ENCODE data around the gene MAN1C1. TPM values are rescaled to one million over a fixed set of nuclear protein-coding genes. Genes with fewer than 3 reads are reported as not detected.

MAN1C1 gene
- total RNA-seq, 1 experiment from 2014 or later: 0.26 TPM

GRCh38 chr1:25703041-25703440, 86.5 kb downstream of the MAN1C1 start:
- no peaks in the 10 kb centered on the region for H3K36me3 ChIP-seq
- H3K4me3 ChIP-seq: no peak overlapping the region
- no peak for DNase-seq
- no peaks in the 10 kb centered on the region for H3K9me3 ChIP-seq
- no peaks in the 10 kb centered on the region for H3K27me3 ChIP-seq

DNA sequence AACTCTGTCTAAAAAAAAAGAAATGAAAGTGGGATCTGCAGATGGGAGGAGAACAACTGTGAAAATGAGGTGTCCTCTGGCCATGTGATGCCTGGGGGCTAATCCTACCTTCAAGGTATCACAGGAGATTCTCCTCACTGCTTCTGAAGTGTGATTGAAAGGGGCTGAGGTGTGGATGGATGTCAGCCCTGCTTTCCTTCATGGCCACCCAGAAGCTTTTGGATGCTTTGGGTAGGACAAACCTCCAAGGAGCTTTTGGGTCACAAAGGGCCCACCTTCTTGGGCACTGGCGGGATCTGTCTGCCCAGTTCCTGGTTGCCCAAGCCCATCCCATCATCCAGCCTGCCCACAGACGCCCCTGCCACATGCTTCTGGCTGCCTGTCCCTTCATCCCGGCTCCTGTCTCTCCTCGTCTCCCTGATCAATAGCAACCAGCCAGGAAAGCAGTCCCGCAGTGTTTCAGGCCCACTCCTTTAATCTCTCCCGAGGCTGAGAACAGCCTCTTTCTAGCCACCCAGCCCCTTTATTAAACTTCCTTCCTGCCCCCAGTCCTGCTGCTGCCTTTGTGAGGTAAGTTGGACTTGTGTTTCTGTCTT, 87.2 kb downstream of the MAN1C1 start:
- Histone ChIP-seq H3K36me3 (no peaks in the 10 kb centered on the region), H3K4me3 (no peak overlapping the region), H3K27me3 (no peaks in the 10 kb centered on the region), H3K9me3 (no peaks in the 10 kb centered on the region)
- no peak for DNase-seq

DNA sequence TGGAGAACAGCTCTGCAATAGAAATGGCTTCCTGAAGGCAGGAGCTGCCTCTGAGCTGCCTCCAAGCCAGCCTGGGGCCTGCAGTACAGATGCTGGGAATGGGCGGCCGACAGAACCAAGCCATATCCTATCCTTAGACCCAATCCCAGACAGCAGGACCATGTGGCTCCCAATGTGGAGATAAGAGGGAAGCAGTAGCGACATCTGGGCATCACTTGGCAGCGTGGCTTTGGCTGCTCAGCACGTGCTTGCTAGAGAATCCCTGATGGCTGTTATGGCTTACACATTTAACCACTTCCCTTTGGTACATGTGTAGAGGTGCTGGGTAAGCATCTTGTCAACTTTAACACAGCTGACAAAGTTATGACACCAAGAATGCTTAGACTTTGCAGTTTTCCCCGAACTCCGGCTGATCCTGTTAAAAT, 87.7 kb downstream of the MAN1C1 start:
- Histone ChIP-seq H3K27me3 (no peaks in the 10 kb centered on the region), H3K4me3 (no peak overlapping the region), H3K9me3 (no peaks in the 10 kb centered on the region), H3K36me3 (no peaks in the 10 kb centered on the region)
- DNase-seq: no peak

- Histone ChIP-seq H3K27me3 (no peaks in the 10 kb centered on the region), H3K36me3 (no peaks in the 10 kb centered on the region), H3K9me3 (no peaks in the 10 kb centered on the region), H3K4me3 (no peak overlapping the region)
- no peak for DNase-seq
These were observed 89.1 kb downstream of the MAN1C1 start for GRCh38 chr1:25705699-25706098.

GRCh38 chr1:25706146-25707089, 89.8 kb downstream of the MAN1C1 start:
- Histone ChIP-seq H3K36me3 (no peaks in the 10 kb centered on the region), H3K27me3 (no peaks in the 10 kb centered on the region), H3K4me3 (no peak overlapping the region), H3K9me3 (no peaks in the 10 kb centered on the region)
- no peak for DNase-seq

DNA sequence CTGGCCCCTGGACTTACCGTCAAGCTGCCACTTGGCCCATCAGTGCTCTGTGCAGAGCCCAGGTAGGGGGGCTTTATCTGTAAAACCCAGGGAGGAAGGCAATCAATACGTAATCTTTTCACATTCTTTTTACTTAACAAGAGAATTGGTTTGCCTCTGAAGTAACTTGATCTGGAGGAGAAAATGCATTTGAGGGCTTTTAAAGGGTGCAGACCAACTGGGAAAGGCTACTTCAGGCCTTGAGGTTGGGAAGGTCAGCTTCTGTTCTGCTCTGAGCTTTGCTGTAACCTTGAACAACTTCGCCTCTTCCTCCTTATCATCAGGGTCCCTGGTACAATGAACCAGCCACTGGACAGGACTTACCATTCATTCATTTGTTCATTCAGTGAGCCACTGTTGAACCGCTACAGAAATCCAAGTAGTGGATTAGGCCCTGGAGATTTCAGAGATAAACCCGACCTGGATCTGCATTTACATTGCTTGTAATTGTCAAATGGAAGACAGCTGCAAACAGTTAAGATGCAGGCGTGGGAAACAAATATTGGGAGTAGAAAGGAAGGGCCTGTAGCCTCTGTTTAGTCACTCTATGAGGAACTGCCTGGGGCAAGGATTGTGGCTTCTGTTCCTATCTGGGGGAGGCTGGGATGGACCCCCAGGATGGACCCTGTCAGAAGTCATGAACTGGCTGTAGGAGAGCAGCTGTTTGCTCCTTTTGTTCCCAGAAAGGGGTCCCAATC, 90.9 kb downstream of the MAN1C1 start:
- H3K36me3 ChIP-seq: no peaks in the 10 kb centered on the region
- no peak for DNase-seq
- no peaks in the 10 kb centered on the region for H3K9me3 ChIP-seq
- no peaks in the 10 kb centered on the region for H3K27me3 ChIP-seq
- no peak overlapping the region for H3K4me3 ChIP-seq

DNA sequence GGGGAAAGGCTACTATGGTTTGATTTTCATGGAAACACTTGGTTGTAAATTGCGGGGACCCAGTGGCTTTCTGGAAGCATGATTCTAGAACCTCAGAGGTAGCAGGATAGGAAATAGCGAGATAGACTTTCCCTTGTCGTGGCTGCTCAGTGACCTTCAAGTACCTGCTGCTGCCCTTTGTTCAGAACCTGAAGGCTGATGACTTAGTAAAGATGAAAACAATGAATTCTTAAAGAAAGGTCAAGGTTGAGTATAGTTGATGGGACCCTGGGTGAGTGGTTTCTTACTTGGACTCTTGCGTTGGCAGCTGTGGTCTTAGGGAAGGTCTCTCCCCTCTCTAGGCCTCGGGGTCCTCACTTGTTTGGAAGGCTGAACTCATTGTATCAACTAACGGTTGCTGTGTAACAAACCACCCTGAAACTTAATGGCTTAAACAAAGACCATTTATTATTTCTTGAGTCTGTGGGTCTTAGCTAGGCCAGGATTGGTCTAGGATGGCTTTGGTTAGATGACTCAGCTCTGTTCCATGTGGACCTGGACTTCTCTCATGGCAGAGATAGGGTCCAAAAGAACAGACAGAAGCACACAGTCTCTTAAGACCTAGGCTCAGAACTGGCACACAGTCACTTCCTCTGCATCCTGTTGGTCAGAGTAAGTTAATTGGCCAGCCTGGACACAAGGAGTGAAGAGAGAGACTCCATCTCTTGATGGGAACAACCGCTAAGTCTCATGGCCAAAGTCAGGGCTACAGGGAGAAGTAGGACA, 94.2 kb downstream of the MAN1C1 start:
- Histone ChIP-seq H3K4me3 (no peak overlapping the region), H3K36me3 (no peaks in the 10 kb centered on the region)
- no peak for DNase-seq

DNA sequence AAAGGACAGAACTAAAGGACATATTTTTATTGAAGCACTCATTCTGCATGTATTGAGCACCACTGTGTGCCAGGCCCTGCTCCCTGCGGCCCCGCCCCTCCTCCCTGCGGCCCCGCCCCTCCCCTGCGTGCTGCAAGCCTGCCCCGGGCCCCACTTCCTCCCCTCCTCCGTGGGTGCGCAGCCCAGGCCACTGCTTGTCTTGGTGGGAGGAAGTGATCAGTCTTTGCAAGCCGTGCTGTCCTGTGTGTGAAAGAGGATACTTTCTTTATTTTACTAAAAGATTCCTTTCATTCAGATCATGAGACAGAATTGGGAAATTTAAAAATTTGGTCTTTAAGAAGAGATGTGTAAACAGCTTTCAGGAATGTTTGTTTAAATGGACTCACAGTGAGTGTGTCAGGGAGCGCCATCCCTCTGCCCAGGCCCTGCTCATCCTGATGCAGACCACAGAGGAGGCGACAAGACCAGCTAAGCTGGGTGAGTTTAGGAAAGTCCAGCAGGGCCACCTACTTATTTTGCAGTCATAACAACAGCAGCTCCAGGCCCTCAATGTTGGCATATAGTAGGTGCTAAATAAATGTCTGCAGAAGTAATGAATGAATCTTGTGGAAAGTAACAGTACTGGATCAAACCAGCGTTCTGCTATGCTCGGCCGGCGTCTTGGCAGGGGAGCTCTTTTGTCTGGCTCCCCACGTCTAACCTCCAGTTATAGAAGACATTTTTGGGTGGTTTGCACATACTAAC, 95.1 kb downstream of the MAN1C1 start:
- no peaks in the 10 kb centered on the region for H3K9me3 ChIP-seq
- H3K27me3 ChIP-seq: no peaks in the 10 kb centered on the region
- H3K4me3 ChIP-seq: no peak overlapping the region
- no peaks in the 10 kb centered on the region for H3K36me3 ChIP-seq
- DNase-seq: no peak

More for the DNA sequence above, 94.2 kb downstream of the MAN1C1 start:
- Histone ChIP-seq H3K27me3 (no peaks in the 10 kb centered on the region), H3K9me3 (no peaks in the 10 kb centered on the region)

DNA sequence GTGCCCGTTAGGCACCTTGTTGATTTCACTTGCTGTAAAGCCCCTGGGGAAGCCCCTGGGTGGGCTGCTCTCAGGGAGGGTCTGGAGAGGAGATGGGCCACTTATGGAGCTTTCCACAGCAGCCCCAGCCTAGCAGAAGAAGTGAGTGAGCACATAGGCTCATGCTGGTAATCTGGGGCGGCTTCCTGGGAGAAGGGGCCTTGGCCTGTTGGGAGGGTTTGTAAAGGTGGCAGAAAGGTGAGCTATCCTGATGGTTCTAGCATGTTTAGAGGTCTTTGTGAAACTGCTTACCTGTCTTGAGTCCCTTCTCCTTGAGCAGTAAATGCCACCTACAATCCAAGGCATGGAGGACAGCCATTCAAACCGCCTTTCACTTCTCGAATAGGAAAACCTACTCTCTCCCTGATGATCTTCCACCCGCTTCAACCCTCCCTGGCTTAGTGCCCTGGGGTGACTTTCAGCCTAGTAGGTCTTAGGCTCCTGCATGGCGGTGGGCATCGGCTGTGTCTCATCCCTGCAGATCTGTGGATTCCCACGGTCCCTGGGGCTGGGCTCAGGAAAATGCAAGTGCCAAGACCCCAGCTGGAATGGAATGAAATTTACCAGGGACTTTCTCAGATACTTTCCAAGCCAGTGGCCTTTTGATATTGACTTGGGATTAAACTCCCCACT, 95.8 kb downstream of the MAN1C1 start:
- Histone ChIP-seq H3K4me3 (no peak overlapping the region), H3K36me3 (no peaks in the 10 kb centered on the region), H3K9me3 (no peaks in the 10 kb centered on the region), H3K27me3 (no peaks in the 10 kb centered on the region)
- no peak for DNase-seq

DNA sequence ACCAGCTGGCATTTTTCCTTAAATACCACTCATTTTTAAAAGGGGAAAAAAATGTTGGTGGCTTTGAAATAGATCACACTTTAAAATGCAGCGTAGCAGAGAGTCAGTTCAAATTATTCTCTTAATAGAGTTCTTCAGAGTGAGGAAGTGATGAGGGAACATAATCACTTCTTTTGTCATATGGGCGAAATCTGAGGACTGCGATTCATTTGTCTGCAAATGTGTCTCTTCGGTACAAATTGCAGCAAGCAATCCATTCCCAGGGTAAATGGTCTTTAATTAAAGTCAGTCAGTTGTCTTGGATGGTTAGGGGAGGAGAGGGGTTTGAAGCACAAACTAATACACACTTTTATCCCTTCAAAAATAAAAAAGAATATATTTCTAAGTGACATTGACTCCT, 97.4 kb downstream of the MAN1C1 start:
- no peak for DNase-seq
- no peaks in the 10 kb centered on the region for H3K27me3 ChIP-seq
- no peaks in the 10 kb centered on the region; the same call in 1 of the 2 replicates for H3K9me3 ChIP-seq

DNA sequence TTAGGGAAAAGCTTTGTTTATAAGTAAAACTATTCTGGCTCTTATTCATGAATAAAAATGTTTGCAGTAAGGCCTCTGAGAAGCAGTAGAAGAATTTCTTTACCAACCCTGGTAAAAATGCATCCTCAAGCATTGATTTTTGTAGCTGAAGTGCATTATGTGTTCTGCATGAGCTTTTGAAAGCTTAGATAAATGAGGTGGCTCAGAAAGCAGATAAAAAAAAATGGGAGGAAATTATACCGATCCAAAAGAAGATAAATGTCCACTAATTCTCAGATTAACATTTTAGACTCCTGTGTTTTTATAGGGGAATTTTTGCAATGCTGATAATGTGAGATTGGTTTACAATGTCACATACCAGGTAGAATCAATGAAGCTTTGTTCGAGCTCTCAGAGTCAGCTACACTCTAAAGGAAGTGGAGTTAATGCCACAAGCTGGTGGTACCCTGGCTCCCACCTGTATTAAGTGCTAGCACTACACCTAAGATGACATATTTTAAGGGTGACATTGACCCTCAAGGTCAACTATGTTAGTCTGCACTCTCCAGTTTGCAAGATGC, 97.9 kb downstream of the MAN1C1 start:
- H3K4me3 ChIP-seq: no peak overlapping the region
- H3K36me3 ChIP-seq: no peaks in the 10 kb centered on the region
- no peaks in the 10 kb centered on the region for H3K27me3 ChIP-seq
- no peaks in the 10 kb centered on the region; the same call in 1 of the 2 replicates for H3K9me3 ChIP-seq
- no peak for DNase-seq

More for the DNA sequence above, 97.4 kb downstream of the MAN1C1 start:
- Histone ChIP-seq H3K36me3 (no peaks in the 10 kb centered on the region), H3K4me3 (no peak overlapping the region)

DNA sequence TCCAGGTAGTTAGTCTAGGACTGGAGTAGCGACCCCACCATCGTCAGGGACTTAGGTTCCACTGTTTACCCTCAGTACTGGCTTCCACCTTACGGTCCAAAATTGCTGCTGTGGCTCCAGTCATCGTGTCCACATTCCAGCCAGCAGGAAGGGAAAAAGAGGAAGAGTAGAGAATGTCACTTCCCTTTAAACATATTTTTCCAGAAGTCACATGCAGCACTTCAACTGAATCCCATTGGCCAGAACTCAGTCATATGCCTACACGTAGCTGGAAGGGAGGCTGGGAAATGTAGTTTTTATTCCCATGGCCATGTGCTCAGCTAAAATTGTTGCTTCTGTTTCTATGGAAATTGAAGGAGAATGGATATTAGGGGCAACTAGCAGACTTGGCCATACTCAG, 99.3 kb downstream of the MAN1C1 start:
- no peaks in the 10 kb centered on the region for H3K27me3 ChIP-seq
- DNase-seq: no peak
- H3K36me3 ChIP-seq: no peaks in the 10 kb centered on the region
- no peaks in the 10 kb centered on the region; the same call in 1 of the 2 replicates for H3K9me3 ChIP-seq
- no peak overlapping the region for H3K4me3 ChIP-seq

GRCh38 chr1:25716320-25716719, 99.7 kb downstream of the MAN1C1 start:
- Histone ChIP-seq H3K9me3 (no peaks in the 10 kb centered on the region; the same call in 1 of the 2 replicates), H3K4me3 (no peak overlapping the region), H3K36me3 (no peaks in the 10 kb centered on the region), H3K27me3 (no peaks in the 10 kb centered on the region)
- DNase-seq: no peak

GRCh38 chr1:25718732-25719131, 102.1 kb downstream of the MAN1C1 start:
- H3K27me3 ChIP-seq: peaks cover 8% of the 10 kb centered on the region
- DNase-seq: no peak
- no peaks in the 10 kb centered on the region for H3K36me3 ChIP-seq
- no peaks in the 10 kb centered on the region; the same call in 1 of the 2 replicates for H3K9me3 ChIP-seq
- no peak overlapping the region for H3K4me3 ChIP-seq

DNA sequence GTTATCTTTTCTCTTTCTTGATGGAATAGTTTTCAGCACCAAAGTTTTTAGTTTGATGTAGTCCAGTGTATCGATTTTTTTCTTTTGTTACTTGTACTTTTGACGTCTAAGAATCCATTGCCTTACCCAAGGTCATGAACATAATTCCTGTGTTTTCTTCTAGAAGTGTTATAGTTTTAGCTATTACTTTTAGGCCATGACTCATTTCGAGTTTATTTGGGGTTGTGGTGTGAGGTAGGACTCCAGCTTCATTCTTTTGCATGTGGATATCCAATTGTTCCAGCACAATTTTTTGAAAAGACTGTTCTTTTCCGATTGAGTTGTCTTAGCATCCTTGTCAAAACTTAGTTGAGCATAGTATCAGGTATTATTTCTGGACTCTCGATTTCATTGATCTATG, 104.0 kb downstream of the MAN1C1 start:
- DNase-seq: no peak
- Histone ChIP-seq H3K9me3 (no peaks in the 10 kb centered on the region; the same call in 1 of the 2 replicates), H3K36me3 (no peaks in the 10 kb centered on the region), H3K4me3 (no peak overlapping the region), H3K27me3 (peaks cover 8% of the 10 kb centered on the region)

Measured in MG63 (cell line).